Panc1 (cell line): ENCODE data around the gene NSUN2. TPM values are rescaled to one million over a fixed set of nuclear protein-coding genes. Genes with fewer than 3 reads are reported as not detected.

Source experiments
- ATAC-seq: fragments of 200-7000 bp; cut with Tn5 transposase; 2 replicates; pipeline ENCODE4 v1.9.1; 2020; ENCODE audit warnings: mild to moderate bottlenecking, moderate library complexity
- BruUV-seq: library from RNA; stranded (reverse); fragments of 400-500 nt; replicated peaks from 2 replicates; lab custom pipeline; 2021; lab: Mats Ljungman, UMichigan
- CTCF ChIA-PET: fragments of 300-600 bp; sonication (Branson Sonifier 250); formaldehyde crosslinking; loops from one replicate; lab custom pipeline; 2022; ENCODE audit warnings: antibody characterized with exemption; lab: Charles Lee
- POLR2A ChIA-PET: fragments of 300-600 bp; sonication (Branson Sonifier 250); formaldehyde crosslinking; loops from one replicate; lab custom pipeline; 2022; ENCODE audit warnings: antibody characterized with exemption; lab: Charles Lee
- DNase-seq: peaks from one replicate; pipeline ENCODE4 v3.0.0-alpha.2; 2010; ENCODE audit warnings: low read depth, low spot score
- H3K27ac ChIP-seq: 2 replicates; pipeline ENCODE4 v1.5.1; 2011; ENCODE audit warnings: mild to moderate bottlenecking, low read length, inconsistent platforms
- H3K27me3 ChIP-seq: fragments of 200-500 bp; sonication (Bioruptor generic); 2 replicates; pipeline ENCODE4 v1.6.0; 2014; ENCODE audit warnings: low read length, inconsistent platforms; ENCODE audit not compliant: control insufficient read depth, insufficient read depth
- H3K36me3 ChIP-seq: fragments of 200-500 bp; sonication (Bioruptor generic); 2 replicates; pipeline ENCODE4 v1.5.1; 2014; ENCODE audit warnings: inconsistent platforms, mild to moderate bottlenecking, low read length, moderate library complexity; ENCODE audit not compliant: control insufficient read depth, insufficient read depth
- H3K4me1 ChIP-seq: 2 replicates; pipeline ENCODE4 v1.5.1; 2011; ENCODE audit warnings: inconsistent platforms, mild to moderate bottlenecking, low read length, moderate library complexity; ENCODE audit not compliant: control insufficient read depth, insufficient read depth
- H3K4me3 ChIP-seq, 2 experiments: 2 replicates each; pipeline ENCODE4 v1.5.1; 2011 to 2012; ENCODE audit warnings: low read depth in 2 of 2, low read length in 2 of 2, mild to moderate bottlenecking in 2 of 2, inconsistent platforms in 1 of 2, moderate library complexity in 1 of 2
- H3K9me3 ChIP-seq: fragments of 200-500 bp; sonication (Bioruptor generic); 2 replicates; pipeline ENCODE4 v1.5.1; 2014; ENCODE audit warnings: low read depth, mild to moderate bottlenecking, inconsistent platforms, low read length, moderate library complexity; ENCODE audit not compliant: control insufficient read depth, insufficient read depth
- CTCF ChIP-seq: fragments of 450-650 bp; IDR thresholded peaks from 2 replicates; pipeline ENCODE4 v1.5.1; 2017; ENCODE audit warnings: mild to moderate bottlenecking
- POLR2AphosphoS5 ChIP-seq: IDR thresholded peaks from 2 replicates; pipeline ENCODE4 v1.6.1; 2012; ENCODE audit warnings: mild to moderate bottlenecking, low read depth, low read length, moderate library complexity
- REST ChIP-seq, 2 experiments: IDR thresholded peaks; 2 replicates each; pipeline ENCODE4 v1.6.1; 2011 to 2012; ENCODE audit warnings: low read depth in 2 of 2, control low read depth in 1 of 2, low read length in 1 of 2, mild to moderate bottlenecking in 1 of 2, moderate library complexity in 1 of 2; ENCODE audit not compliant: insufficient read depth in 1 of 2
- SIN3A ChIP-seq: IDR thresholded peaks from 2 replicates; pipeline ENCODE4 v1.6.1; 2012; ENCODE audit warnings: low read depth, mild to moderate bottlenecking, low read length, moderate library complexity, borderline replicate concordance; ENCODE audit not compliant: insufficient read depth
- TCF7L2 ChIP-seq: IDR thresholded peaks from 2 replicates; pipeline ENCODE4 v1.6.1; 2011; ENCODE audit warnings: mild to moderate bottlenecking, low read depth, low read length, inconsistent platforms
- in situ Hi-C: cut with HindIII; loops from 2 replicates; pipeline ENCODE4 v1.10.0; 2016; ENCODE audit warnings: low sequenced_read_pairs, low pct_unique_long_range_greater_than_20kb
- intact Hi-C: fragments of 100-400 bp; cut with micrococcal nuclease; formaldehyde crosslinking; loops from one replicate; pipeline ENCODE4 v1.10.0; 2022; ENCODE audit not compliant: unreplicated experiment
- total RNA-seq: library from RNA; stranded (reverse); gene quantifications from one replicate; pipeline ENCODE4 v1.2.1, GENCODE V29; 2021; ENCODE audit not compliant: unreplicated experiment

NSUN2 gene
- total RNA-seq, 1 experiment from 2014 or later, result 125 TPM

GRCh38 chr5:6644794-6645241, 12.0 kb upstream of the NSUN2 start:
- TF ChIP-seq TCF7L2, result no peak
- no TSS peak for BruUV-seq
- POLR2A ChIA-PET, result interaction anchor here (0.6 kb wide), 1 partner anchor 86 kb away, joined by 6 read pairs; no protein-coding TSS in a partner anchor
- Histone ChIP-seq H3K36me3 (no peaks in the 10 kb centered on the region; the same call in 1 of the 2 replicates), H3K4me1 (no peaks in the 10 kb centered on the region), H3K27ac (no peak overlapping the region), H3K4me3 (no peak overlapping the region), H3K27me3 (no peaks in the 10 kb centered on the region), H3K9me3 (no peaks in the 10 kb centered on the region)
- ATAC-seq (no peak), DNase-seq (no peak)
- CTCF ChIA-PET, result no interaction called here
- in situ Hi-C loops (no loop called here), intact Hi-C loops (no loop called here)

- ChIA-PET CTCF (interaction anchor here (0.7 kb wide), 1 partner anchor 94 kb away, joined by 3 read pairs; no protein-coding TSS in a partner anchor), POLR2A (no interaction called here)
- TF ChIP-seq POLR2AphosphoS5, result no peak
- no peak for TF ChIP-seq SIN3A
- TF ChIP-seq CTCF, result no peak
- no peak for TF ChIP-seq TCF7L2
- no peak for TF ChIP-seq REST (IDR thresholded peaks at IDR 0.05; ENCODE audit: insufficient read depth in 1 of 2, low read depth in 2 of 2, low read length in 1 of 2)
- no peak for ATAC-seq
- Histone ChIP-seq H3K36me3 (no peaks in the 10 kb centered on the region; the same call in 1 of the 2 replicates), H3K27ac (no peak overlapping the region), H3K4me1 (no peaks in the 10 kb centered on the region), H3K27me3 (no peaks in the 10 kb centered on the region), H3K4me3 (no peak overlapping the region), H3K9me3 (no peaks in the 10 kb centered on the region)
- no peak for DNase-seq
- intact Hi-C loops (no loop called here), in situ Hi-C loops (no loop called here)
- BruUV-seq, result no TSS peak
These were observed 9.8 kb upstream of the NSUN2 start for GRCh38 chr5:6642655-6643054.

GRCh38 chr5:6638236-6638635, 5.4 kb upstream of the NSUN2 start:
- DNase-seq, result no peak
- TF ChIP-seq TCF7L2, result no peak
- TF ChIP-seq POLR2AphosphoS5, result no peak
- no peak for TF ChIP-seq REST (IDR thresholded peaks at IDR 0.05; ENCODE audit: insufficient read depth in 1 of 2, low read depth in 2 of 2, low read length in 1 of 2)
- Histone ChIP-seq H3K36me3 (no peaks in the 10 kb centered on the region; the same call in 1 of the 2 replicates), H3K27me3 (no peaks in the 10 kb centered on the region), H3K9me3 (no peaks in the 10 kb centered on the region), H3K27ac (no peak overlapping the region), H3K4me3 (no peak overlapping the region), H3K4me1 (peaks cover 26% of the 10 kb centered on the region)
- in situ Hi-C loops, result no loop called here
- TSS peak; percentile 7 for BruUV-seq
- CTCF ChIA-PET, result no interaction called here
- POLR2A ChIA-PET, result no interaction called here
- intact Hi-C loops, result loop anchor here (10.0 kb wide), 2 partner anchors 77 to 107 kb away; partner anchors contain the start of gene TENT4A
- no peak for ATAC-seq
